ENCODE results near the gene UMAD1. TPM values are rescaled to one million over a fixed set of nuclear protein-coding genes. Genes with fewer than 3 reads are reported as not detected.

The UMAD1 gene
- total RNA-seq, 1 donor from 2014 or later, result 3.9 TPM

DNA sequence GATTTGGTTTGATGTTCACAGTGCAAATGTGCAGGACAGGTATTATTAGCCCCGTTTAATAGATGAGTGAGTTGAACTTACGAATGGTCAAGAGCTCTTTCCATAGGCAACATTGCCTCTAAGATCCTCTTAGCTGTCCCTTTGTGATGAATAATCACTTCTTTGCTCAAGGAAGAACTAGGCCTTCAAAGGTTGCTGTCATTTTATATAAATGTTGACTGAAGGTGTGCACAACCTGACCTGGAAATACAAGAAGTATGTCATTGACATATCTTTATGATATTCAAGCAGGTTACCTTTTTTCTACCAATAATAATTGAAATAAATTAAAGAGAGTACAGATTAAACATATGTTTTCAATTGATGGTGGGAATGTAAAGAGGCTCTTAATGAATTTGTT is 279.5 kb downstream of the UMAD1 start:
- no peak for DNase-seq (ENCODE audit: low read depth in 2 of 2)

DNA sequence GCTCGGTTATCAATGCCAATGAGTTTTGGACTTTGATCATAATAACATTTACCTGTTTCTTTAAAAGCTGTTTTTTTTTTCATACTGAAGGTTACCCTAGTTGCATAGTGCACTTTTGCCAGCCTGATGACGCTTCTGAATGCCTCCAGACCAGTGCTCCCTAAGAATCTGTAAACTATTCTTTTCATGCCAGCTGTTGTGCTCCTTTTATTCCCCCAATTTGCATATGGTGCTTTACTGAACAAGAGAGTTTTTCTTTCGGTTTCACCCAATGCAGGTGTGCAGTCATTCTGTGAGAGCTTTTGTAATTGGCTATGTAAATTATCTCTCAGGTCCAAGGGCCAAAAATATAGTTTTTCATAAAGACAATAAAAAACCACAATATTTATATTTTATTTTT is 279.9 kb downstream of the UMAD1 start:
- no peak for DNase-seq (ENCODE audit: low read depth in 2 of 2)

- DNase-seq (ENCODE audit: low read depth in 2 of 2), result no peak
Observed at GRCh38 chr7:7921830-7922229, 281.3 kb downstream of the UMAD1 start.

DNA sequence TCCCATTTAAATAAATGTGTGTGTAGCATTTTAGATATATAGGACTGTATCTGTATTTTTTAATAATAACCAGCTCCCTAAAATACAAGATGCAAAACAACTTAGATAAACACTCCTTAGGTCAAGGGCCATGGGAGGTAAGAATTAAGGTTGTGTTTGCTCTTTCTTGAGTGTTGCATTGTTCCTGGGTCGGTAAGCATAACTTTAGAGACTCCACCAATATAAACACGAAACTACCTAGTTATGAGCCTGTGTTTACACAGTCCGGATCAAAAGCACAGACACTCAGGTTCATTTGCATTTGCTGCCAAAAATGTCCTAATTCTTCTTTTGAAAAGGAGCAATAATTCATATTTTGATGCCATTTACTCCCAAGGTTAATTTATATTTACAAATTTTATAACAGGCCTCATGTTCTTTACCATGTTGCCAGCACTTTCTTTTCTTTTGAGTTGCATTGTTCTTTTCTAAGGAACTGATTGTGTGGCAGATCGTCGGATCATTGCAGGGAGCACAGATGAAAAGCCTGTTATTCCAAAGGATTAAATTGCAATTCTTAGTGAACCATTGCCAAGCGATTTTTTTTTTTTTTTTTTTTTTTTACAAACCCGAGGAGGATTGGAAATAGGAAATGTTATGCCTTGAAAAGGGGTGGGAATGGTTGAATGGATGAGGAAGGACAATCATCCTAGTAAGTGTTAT is 282.3 kb downstream of the UMAD1 start:
- DNase-seq (ENCODE audit: low read depth in 2 of 2), result no peak

GRCh38 chr7:7923818-7924217 is 283.3 kb downstream of the UMAD1 start:
- DNase-seq (ENCODE audit: low read depth in 2 of 2), result no peak

- no peak for DNase-seq (ENCODE audit: low read depth in 2 of 2)
Observed at GRCh38 chr7:7924303-7924702, 283.8 kb downstream of the UMAD1 start.

Other genes with a start within 250 kb of the UMAD1 start
- under 0.01 TPM in 1 of 2 replicates, not detected in the other for gene COL28A1, start 104.9 kb upstream of the UMAD1 start, total RNA-seq
- gene MIOS, start 73.9 kb upstream of the UMAD1 start, total RNA-seq, result 17.8 and 18.0 TPM in 2 replicates
- gene RPA3, start 77.9 kb downstream of the UMAD1 start, total RNA-seq, result 8.5 and 22.5 TPM in 2 replicates

All from dermis microvascular lymphatic vessel endothelial cell (primary cell).